ENCODE data around the gene NDUFB8.
"Not testable (repeated sequence)": the region's sequence is repeated elsewhere in the genome, so short reads cannot be mapped to it uniquely, and the experiment has no call there.

NDUFB8 gene

GRCh38 chr10:100529475-100530298, at the start of gene NDUFB8:
Gene NDUFB8, minus strand, starts transcription at chr10:100529871. Its CDS starts 20 bp downstream, at chr10:100529851.
- Histone ChIP-seq H3K4me3 (ENCODE audit: low read depth, low read length) (peak within 1 kb of the TSS; percentile 97), H3K36me3 (replicated peaks) (peaks cover 14% of the 10 kb centered on the region), H3K27ac (peak within 1 kb of the TSS; percentile 35), H3K27me3 (replicated peaks) (no peaks in the 10 kb centered on the region)
- DNase-seq, result peak; percentile 76
- in situ Hi-C loops (cut with HindIII; ENCODE audit: low pct_ligation_motif_present, low sequenced_read_pairs), result loop anchor here (25.0 kb wide), 1 partner anchor 358 kb away; no protein-coding TSS in a partner anchor
- TF ChIP-seq CTCF (IDR thresholded peaks at IDR 0.05; ENCODE audit: low read depth, low read length, missing control alignments), result no peak

- H3K27ac ChIP-seq, result no peak overlapping the region
- DNase-seq, result no peak
- in situ Hi-C loops (cut with HindIII; ENCODE audit: low pct_ligation_motif_present, low sequenced_read_pairs), result no loop called here
- no peaks in the 10 kb centered on the region for H3K36me3 ChIP-seq (replicated peaks)
- no peak for TF ChIP-seq CTCF (IDR thresholded peaks at IDR 0.05; ENCODE audit: low read depth, low read length, missing control alignments)
- H3K27me3 ChIP-seq (replicated peaks), result peaks cover 2% of the 10 kb centered on the region
- H3K4me3 ChIP-seq (ENCODE audit: low read depth, low read length), result no peak overlapping the region
These were observed 46.6 kb upstream of the NDUFB8 start for GRCh38 chr10:100576282-100576635.

GRCh38 chr10:100575585-100576281, 46.1 kb upstream of the NDUFB8 start:
- in situ Hi-C loops (cut with HindIII; ENCODE audit: low pct_ligation_motif_present, low sequenced_read_pairs), result no loop called here

DNA sequence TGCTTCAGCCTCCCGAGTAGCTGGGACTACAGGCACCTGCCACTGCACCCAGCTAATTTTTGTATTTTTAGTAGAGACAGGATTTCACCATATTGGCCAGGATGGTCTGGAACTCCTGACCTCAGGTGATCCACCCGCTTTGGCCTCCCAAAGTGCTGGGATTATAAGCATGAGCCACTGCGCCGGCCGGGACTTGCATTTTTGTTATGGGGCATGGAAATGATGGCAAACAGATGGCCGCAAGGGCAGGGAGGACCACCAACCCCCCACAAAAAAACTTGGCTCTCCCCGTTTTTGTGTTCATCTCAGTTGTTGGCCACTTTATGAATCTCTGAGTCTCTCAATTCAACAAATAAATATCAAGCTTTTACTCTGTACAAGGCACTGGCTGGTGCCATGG, 45.5 kb upstream of the NDUFB8 start:
- H3K36me3 ChIP-seq (replicated peaks); H3K4me3 ChIP-seq (ENCODE audit: low read depth, low read length); H3K27ac ChIP-seq; in situ Hi-C loops (cut with HindIII; ENCODE audit: low pct_ligation_motif_present, low sequenced_read_pairs); DNase-seq; H3K27me3 ChIP-seq (replicated peaks): not testable (repeated sequence)

More at GRCh38 chr10:100575585-100576281, 46.1 kb upstream of the NDUFB8 start:
- no peak for TF ChIP-seq CTCF (IDR thresholded peaks at IDR 0.05; ENCODE audit: low read depth, low read length, missing control alignments)
- H3K27me3 ChIP-seq (replicated peaks), result peaks cover 2% of the 10 kb centered on the region
- DNase-seq, result no peak
- no peaks in the 10 kb centered on the region for H3K36me3 ChIP-seq (replicated peaks)
- no peak overlapping the region for H3K27ac ChIP-seq
- no peak overlapping the region for H3K4me3 ChIP-seq (ENCODE audit: low read depth, low read length)

- no peak overlapping the region for H3K27ac ChIP-seq
- H3K36me3 ChIP-seq (replicated peaks), result no peaks in the 10 kb centered on the region
- in situ Hi-C loops (cut with HindIII; ENCODE audit: low pct_ligation_motif_present, low sequenced_read_pairs), result no loop called here
- peaks cover 34% of the 10 kb centered on the region for H3K27me3 ChIP-seq (replicated peaks)
- DNase-seq, result no peak
- TF ChIP-seq CTCF (IDR thresholded peaks at IDR 0.05; ENCODE audit: low read depth, low read length, missing control alignments), result no peak
- no peak overlapping the region for H3K4me3 ChIP-seq (ENCODE audit: low read depth, low read length)
These were observed 41.6 kb upstream of the NDUFB8 start for GRCh38 chr10:100571084-100571856.

DNA sequence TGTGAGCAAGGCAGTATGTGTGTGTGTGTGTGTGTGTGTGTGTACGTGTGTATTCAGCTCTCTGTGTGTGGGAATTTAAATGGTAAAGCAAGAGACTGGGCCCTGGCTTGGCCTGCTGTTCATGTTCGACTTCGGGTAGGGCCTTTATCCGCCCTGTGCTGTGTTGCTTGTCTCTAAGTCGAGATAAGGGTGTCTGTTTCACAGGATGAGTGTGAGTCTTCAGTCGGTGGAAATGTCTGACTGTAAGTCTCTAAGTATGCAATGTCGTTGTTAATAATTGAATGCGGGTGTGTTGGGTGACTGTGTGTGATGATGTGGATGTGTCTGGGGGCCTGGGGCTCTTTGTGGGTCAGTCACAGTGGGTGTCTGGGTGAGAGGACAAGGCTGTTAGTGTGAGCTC, 40.8 kb upstream of the NDUFB8 start:
- in situ Hi-C loops (cut with HindIII; ENCODE audit: low pct_ligation_motif_present, low sequenced_read_pairs), result no loop called here
- H3K27ac ChIP-seq, result no peak overlapping the region
- TF ChIP-seq CTCF (IDR thresholded peaks at IDR 0.05; ENCODE audit: low read depth, low read length, missing control alignments), result no peak
- H3K36me3 ChIP-seq (replicated peaks), result no peaks in the 10 kb centered on the region
- peaks cover 38% of the 10 kb centered on the region for H3K27me3 ChIP-seq (replicated peaks)
- no peak for DNase-seq
- no peak overlapping the region for H3K4me3 ChIP-seq (ENCODE audit: low read depth, low read length)
